NCI-H1930 (cell line): Measurements from ENCODE around the gene PLD3.
"Not testable (repeated sequence)": the region's sequence is repeated elsewhere in the genome, so short reads cannot be mapped to it uniquely, and the experiment has no call there.

Source experiments
- DNase-seq, 2 experiments: peaks; one replicate each; lab custom pipeline; 2025; lab: John Stamatoyannopoulos, UW

Gene PLD3

DNA sequence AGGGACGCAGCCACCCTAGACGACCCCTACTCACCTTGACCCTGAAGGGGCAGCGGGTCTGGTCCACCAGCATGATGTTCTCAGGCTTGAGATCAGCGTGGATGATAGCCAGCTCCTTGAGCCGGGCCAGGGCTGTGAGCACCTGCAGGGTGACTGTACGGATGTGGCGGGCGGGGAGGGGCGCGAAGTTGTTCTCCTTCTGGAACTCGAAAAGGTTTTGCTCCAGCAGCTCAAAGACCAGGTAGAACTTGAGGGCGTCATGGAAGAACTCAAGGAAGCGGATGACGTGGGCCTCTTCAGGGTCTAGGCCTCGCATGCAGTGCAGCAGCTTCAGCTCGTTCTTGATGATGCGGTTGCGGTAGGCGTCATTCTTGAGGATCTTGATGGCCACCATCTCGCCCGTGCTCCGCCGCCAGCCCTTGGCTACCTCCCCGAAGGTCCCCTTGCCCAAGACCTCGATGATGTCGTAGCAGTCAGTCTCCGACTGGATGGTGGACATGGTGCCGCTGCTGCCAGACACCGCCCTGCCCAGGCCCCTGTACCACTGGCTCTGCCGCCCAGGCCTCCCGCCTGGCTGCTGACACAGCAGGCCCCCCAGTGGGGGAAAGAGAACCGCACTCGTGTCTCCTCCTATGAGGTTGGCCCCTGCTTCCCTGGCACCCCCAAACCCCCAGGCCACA lies 41.0 kb downstream of the PLD3 start:
- no peak for DNase-seq

GRCh38 chr19:40390084-40390742 lies 41.7 kb downstream of the PLD3 start, which contains the start of gene HIPK4:
Gene HIPK4 (minus strand): TSS chr19:40390181. CDS start chr19:40389902, 279 bp downstream.
- no peak for DNase-seq

DNA sequence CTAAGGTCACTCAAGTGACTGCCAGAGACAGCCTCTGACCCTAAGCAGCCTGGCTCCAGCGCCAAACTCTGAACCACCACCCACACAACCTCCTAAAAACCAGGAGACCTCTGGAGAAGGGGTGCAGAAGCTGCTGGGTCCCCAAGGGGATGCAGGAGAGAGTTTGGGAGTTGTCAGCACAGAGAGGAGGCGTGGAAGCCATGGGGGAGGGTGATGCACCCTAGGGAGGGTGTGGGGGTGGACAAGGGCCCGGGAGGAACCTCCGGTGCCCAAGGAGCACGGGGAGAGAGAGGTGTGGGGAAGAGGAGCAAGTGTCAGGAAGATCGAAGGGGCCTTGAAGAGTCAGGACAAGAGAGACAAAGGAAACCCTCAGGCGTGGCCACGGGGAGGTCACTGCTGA lies 43.6 kb downstream of the PLD3 start:
- DNase-seq = no peak

GRCh38 chr19:40392894-40393517 lies 44.5 kb downstream of the PLD3 start:
- no peak for DNase-seq

- DNase-seq = no peak
Measured at GRCh38 chr19:40393894-40394815, 45.7 kb downstream of the PLD3 start.

- no peak for DNase-seq
Measured at GRCh38 chr19:40394816-40395210, 46.3 kb downstream of the PLD3 start.

DNA sequence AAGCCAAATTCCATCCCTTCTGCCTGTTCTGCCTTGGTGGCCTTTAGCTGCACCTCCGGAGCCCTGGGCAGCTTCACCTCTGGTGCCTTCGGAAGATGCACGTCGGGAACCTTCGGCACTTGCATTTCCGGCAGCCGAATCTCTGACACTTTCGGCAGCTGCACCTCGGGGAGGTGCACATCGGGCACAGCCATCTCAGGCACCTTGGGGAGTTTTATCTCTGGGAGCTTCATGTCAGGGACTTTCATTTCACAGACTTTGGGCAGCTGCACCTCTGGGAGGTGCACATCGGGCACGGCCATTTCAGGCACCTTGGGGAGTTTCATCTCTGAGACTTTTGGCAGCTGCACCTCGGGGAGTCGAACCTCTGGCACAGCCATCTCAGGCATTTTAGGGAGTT lies 47.5 kb downstream of the PLD3 start:
- DNase-seq = no peak

GRCh38 chr19:40396886-40397567 lies 48.5 kb downstream of the PLD3 start:
- DNase-seq = no peak

DNA sequence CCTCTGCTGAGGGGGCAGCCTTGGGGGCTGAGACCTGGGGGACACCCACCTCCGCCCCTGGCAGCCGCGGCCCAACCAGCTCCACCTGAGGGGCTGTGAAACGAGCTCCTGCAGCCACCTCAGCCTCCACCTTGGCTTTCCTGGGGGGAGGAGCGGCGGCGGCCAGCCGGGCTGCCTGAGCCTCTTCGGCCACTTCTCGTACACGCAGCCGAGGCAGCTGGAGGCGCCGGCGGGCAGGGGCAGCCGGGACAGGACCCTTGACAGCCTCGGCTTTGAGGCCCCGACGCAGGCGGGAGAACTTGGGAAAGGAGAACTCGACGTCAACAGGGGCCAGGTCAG lies 49.0 kb downstream of the PLD3 start:
- no peak for DNase-seq

DNA sequence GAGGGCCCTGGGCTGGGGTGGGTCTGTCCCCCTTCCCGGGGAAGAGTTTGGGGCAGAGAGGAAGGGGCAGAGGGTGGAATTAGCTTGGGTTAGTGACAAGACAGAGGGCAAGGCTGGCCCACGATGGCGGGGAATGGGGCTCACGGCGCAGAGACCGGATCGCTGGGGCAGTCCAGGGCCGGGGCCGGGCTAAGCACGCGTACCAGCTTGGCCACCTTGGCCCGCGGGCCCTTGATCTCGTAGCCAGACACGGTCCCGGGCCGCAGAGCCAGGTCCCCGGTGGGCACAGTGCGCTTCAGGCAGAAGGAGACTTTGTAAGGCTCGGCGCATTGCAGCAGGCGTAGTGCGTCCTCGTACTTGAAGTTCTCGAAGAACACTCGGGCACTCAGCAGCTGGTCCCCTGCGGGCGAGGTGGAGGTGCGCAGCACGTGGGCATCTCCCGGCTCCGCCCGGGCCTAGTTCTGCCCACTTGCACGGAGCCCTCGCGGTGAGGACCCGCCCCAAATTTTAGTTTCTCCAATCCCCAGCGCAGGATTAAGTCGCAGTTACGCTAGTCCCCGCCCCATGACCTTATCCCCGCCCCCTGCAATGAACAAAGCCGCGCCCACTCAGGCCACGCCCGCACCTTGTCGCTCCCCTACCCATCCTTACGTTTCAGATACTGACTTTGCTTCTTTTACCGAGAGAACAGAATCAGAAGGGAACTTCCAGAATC lies 50.1 kb downstream of the PLD3 start:
- DNase-seq = peak; percentile 23 to 31

DNA sequence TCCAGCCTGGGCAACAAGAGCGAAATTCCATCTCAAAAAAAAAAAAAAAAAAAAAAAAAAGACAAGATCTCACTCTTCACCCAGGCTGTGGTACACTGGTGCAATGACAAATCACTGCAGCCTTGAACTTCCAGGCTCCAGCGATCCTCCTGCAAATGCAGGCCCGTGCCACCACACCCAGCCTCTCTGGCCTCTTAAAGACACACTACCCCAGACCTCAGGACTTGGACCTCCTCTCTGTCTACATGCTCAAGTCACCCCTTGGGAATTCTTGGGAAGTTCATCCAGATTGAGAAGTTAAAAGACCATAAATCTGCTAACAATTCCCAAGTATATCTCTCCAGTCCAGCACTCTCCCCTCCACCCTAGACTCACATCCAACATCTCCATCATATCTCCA lies 52.1 kb downstream of the PLD3 start:
- no peak for DNase-seq

DNA sequence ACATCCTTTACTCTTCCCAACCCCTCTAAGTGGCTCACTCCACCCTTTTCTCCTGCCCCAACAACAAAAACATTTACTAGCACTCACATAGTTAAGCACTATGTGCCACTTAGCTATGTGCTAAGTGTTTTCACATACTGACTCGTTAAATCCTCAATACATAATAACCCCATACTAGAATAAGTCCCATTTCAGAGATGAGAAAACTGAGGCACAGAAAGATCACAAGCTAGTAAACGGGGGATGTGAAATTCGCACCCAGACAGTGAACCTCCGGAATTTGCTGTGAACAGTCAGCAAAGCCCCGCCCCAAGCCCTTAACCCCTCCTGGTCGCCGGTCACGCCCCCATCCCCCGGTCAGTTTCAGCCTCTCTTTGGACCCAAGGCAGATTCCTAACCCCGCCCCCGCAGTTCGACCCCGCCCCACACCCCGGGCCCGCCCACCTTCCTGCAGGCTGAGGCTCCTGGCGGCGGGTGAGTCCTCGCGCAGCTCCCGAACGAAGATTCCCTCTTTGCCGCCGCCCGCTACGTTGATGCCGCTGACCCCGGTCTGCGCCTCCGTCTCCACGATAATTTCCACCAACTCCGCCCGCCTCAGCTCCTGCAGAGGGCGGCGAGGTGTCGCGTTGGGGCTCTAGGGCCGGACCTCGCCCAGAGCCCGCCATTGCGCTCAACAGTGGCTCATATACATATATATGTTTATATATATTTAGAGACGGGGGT lies 54.9 kb downstream of the PLD3 start:
- peak; percentile 59 to 71 for DNase-seq

DNA sequence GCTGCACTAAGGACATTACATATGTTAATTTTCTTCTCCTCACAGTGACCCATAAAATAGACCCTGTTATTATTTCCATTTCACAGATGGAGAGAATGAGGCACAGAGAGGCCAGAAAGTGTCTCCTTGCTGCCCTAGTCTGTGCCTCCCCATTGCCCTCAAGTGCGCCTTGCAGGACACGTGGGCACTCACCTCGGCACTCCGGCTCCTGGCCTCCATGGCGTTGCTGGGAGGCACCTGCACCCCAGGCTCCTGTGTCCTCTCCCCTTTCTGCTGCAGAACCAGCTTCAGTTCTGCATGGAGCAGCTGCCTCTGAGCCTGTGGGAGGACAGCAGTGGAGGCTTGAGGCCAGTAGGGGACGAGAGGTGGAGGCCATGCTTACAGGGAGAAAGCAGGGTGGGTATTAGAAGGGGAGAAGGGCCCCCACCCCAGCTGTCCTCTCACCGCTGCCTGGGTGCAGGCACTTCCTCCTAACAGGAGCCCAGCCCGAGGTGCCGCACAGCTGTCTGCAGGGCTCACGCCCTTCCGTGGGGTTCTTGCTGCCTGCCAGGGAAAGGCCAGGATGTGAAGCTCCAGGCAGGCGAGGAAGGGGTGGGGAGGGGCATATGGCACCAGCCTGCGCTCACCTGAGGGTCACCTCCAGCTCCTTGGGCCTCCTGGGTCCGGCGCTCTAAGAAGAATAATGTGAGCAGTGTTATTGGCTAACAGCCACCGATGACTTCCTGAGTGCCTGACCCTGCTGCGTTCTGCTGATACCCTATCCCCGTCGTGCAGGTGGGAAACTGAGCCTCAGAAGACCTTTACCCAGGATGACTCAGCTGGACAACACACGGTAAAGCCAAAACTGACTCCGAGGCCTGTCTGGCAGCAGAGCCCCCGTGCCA lies 59.5 kb downstream of the PLD3 start:
- DNase-seq = no peak

DNA sequence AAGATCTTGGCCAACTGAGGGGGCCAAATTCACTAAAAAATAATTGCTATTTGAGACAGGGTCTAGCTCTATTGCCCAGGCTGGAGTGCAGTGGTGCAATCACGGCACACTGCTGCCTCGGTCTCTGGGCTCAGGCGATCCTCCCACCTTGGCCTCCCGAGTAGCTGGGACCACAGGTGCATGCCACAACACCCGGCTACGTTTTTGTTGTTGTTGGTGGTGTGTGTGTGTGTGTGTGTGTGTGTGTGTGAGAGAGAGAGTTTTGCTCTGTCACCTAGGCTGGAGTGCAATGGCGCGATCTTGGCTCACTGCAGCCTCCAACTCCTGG lies 60.1 kb downstream of the PLD3 start:
- not testable (repeated sequence) for DNase-seq

- DNase-seq = no peak
Measured at GRCh38 chr19:40410030-40410389, 61.5 kb downstream of the PLD3 start.

DNA sequence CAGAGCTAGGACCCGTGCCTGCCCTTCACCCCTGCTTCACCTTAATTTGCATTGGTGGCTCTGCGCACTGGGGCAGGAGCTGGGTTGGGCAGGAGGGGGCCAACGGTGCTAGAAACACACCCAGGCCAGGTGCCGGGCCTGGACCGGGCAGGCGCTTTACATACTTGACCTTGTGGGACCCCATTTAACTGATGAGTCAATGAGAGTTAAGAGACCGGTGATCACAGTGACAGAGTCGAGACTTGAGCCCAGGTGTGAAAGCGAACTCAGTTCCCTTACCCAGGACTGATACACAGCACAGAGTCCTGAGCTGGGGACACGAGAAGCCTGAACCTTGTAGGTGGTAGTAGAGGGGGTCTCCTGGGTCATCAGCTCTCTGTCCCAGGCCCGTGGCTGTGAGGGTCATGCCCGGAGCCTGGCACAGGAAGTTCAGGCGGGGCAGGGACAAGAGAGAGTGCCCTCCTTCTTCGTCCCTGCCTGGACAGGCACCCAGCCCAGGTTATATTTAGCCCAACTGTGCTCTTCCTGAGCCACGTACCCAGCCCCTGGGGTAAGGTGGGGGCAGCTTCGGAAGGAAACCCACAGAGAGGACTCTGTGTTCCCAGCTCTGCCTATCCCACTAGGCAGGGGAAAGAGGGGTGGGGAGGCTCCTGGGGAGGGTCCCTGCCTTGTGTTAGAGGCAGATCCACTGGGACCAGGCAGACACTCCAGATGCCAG lies 62.8 kb downstream of the PLD3 start:
- no peak for DNase-seq

DNA sequence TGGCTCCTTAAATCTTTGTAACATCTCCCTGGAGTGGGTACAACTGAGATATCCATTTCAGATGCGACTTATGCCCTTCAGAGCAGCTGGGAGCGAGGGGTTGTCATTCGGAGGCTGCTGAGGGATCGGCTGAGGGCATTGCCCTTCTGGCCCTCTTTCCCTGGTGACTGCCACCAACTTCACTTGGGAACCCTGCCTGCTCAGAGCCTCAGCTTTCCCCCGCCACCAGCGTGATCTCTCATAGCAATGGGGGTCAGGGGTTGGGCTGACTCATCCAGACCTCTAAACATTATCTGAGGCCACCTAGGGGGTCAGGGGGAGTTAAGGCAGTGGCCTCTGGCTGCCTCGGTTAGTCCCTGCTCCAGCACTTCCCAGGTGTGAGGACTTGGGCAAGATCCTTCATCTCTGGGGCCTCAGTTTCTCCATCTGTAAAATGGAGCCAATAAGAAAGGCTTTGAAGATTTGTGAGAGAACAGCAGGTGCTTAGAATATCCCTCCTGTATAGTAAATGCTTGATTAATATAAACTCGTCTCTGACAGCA lies 63.5 kb downstream of the PLD3 start:
- no peak for DNase-seq

DNA sequence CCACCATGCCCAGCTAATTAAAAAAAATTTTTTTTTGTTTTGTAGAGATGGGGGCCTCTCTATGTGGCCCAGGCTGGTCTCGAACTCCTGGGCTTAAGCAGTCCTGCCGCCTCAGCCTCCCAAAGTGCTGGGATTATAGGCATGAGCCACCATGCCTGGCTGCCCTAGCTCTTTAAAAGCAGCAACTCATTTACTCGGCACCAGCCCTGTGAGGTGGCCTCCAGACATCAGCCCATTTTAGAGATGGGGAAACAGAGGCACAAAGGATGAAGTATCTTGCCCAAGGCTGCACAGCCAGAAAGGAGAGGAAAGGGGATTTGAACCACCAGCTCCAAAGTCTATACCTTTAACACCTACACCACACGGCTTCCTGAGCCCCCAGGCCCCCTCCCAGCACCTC lies 64.4 kb downstream of the PLD3 start:
- DNase-seq = no peak
